Hindlimb muscle (tissue), 1 donor: ENCODE results near the gene CCDC154. TPM values are rescaled to one million over a fixed set of nuclear protein-coding genes. Genes with fewer than 3 reads are reported as not detected.
"Not testable (repeated sequence)": the region's sequence is repeated elsewhere in the genome, so short reads cannot be mapped to it uniquely, and the experiment has no call there.

ENCODE experiments used
- DNase-seq: peaks from one replicate; pipeline ENCODE4 v3.0.0-alpha.2; 2013
- polyA plus RNA-seq: library from polyadenylated mRNA; unstranded; fragments of 120-200 nt; gene quantifications from one replicate; pipeline ENCODE4 v1.2.1, GENCODE V29; 2013; ENCODE audit not compliant: insufficient read length

Gene CCDC154
- polyA plus RNA-seq, 1 donor = 2.5 TPM

DNA sequence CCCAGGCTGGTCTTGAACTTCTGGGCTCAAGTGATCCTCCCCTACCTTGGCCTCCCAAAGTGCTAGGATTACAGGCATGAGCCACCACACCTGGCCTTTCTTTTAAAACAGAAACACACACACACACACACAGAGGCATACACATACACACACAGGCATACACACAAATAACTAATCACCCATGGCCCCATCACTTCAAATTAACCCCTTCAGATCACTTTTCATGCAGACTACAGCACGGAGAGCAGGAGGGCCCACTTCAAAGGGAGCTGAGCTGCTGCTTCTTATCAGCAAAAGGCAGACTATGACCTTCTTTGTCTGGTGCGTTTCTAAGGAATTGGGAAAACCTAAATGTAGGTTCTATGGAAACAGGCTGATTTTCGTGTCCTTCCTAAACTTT lies 28.6 kb upstream of the CCDC154 start:
- no peak for DNase-seq

- DNase-seq = no peak
Measured at GRCh38 chr16:1471569-1472194, 27.3 kb upstream of the CCDC154 start.

- DNase-seq = no peak
Measured at GRCh38 chr16:1470481-1471251, 26.3 kb upstream of the CCDC154 start.

DNA sequence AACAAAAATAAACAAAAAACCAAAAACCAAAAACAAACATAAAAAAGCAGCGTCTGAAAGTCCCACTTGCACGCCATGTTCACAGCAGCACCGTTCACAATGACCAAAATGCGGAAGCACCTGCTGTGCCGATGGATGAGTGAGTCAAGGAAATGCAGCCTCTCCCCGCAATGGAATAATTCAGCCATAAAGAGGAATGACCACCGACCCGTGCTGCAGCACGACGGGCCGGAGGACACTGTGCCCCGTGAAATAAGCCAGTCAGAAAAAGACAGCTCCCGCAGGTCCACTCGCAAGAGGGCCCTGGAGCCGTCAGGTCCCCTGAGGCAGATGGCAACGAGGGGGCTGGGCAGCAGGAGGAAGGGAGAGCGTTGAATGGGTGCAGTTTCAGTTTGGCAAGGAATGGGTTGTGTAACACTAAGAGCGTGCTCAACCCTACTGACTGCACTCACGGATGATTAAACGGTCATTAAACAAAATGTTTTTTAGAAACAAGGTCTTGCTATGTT lies 25.4 kb upstream of the CCDC154 start:
- DNase-seq = no peak

DNA sequence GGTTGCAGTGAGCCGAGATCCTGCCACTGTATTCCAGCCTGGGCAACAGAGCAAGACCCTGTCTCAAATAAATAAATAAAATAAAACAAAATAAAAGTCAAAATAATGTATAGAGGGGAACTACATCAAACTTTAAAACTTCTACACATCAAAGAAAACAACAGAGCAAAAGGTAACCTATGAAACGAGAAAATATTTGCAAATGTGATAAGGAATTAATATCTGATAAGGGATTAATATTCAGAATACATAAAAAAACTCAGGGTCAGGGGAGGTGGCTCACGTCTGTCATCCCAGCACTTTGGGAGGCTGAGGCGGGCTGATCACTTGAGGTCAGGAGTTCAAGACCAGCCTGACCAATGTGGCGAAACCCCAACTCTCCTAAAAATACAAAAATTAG lies 24.8 kb upstream of the CCDC154 start:
- DNase-seq = not testable (repeated sequence)

- DNase-seq = no peak
Measured at GRCh38 chr16:1468426-1468810, 24.1 kb upstream of the CCDC154 start.

GRCh38 chr16:1466968-1467521 lies 22.7 kb upstream of the CCDC154 start:
- DNase-seq = no peak

DNA sequence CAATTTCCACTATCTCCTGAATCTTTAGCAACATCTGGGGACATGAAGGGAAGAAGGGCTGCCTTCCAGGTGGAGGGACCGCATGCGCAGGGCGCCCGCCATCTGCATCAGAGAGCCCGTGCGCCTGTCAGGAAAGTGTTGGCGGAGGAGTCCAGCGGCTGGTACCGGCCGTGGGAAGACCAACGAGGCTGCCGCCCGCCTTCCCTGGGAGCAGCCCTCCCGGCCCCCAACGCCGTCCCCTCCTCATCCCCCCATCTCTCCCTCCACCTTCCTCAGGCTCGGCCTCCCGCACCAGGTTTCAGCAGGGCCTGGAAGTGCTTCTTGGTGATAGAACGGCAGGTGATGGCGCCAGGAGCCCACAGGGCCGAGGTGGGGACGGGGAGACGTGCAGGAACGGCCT lies 21.7 kb upstream of the CCDC154 start:
- DNase-seq = no peak

DNA sequence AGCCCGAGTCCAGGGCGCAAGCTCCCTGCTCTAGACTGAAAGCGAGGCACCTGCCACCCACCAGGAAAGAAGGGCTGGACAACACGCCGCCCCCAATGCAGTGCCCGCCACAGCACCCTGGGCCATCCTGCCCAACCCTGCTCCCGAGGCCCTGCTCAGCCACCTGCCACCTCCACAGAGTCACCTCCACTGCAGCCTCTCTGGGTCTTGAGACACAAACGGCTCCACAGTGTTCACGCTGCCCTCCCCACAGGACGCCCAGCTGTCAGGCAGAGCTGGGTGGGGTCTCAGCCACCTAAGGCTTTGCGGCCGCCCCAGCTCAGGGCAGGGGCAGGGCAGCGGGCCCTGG lies 21.2 kb upstream of the CCDC154 start:
- DNase-seq = no peak

DNA sequence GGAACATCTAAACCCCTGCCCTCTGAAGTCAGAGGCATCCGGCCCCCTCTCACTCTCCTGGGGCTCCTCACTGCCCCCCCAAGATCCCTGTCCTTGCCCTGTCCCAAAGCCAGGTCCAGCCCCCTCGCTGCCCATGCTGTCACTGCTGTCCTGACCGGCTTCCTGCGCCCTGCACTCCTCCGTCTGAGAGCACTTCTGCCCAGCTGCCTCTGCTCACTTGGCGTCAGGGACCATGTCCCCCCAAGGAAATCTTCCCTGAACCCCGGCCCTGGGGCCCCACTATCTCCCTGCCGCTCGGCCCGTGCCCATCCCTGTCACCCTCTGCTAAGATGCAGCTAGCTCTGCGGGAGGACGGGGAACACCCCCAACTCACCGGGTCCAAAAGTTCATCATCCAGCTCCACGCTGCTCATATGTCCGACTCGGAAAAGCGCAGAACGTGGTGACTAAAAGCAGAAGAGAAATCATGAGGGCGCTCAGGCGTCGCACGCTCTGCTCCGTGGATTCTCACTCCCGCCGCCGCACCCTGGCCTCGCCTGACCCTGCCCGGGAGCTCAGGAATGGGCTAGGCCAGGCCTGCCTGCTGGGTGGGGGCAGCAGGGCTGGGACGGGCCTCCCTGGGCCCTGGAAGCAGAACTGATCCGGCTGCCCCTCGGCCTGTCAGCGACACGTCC lies 20.7 kb upstream of the CCDC154 start:
- no peak for DNase-seq

- DNase-seq = no peak
Measured at GRCh38 chr16:1464196-1464893, 20.0 kb upstream of the CCDC154 start.

GRCh38 chr16:1461146-1461545 lies 16.8 kb upstream of the CCDC154 start:
- no peak for DNase-seq

- no peak for DNase-seq
Measured at GRCh38 chr16:1460602-1461138, 16.3 kb upstream of the CCDC154 start.

GRCh38 chr16:1459967-1460366 lies 15.6 kb upstream of the CCDC154 start:
- no peak for DNase-seq

DNA sequence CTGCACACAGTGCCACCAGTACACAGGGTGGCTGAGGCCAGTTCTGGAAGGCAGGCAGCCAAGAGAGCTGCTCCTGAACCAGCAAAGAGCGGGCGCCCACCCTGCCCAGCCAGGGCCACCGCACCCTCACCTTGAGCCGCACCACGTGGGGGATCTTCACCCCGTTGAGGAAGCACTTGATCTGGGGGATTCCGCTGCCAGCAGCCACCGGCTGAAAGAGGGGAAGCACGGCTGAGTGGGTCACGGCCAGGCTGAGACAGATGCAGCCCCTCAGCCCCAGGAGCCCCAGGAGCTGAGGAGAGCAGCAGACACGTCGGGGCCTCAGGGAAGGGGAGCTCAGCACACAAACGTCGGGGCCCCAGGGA lies 14.6 kb upstream of the CCDC154 start:
- DNase-seq = no peak

- no peak for DNase-seq
Measured at GRCh38 chr16:1458336-1458976, 14.1 kb upstream of the CCDC154 start.

- no peak for DNase-seq
Measured at GRCh38 chr16:1457489-1458245, 13.3 kb upstream of the CCDC154 start.

DNA sequence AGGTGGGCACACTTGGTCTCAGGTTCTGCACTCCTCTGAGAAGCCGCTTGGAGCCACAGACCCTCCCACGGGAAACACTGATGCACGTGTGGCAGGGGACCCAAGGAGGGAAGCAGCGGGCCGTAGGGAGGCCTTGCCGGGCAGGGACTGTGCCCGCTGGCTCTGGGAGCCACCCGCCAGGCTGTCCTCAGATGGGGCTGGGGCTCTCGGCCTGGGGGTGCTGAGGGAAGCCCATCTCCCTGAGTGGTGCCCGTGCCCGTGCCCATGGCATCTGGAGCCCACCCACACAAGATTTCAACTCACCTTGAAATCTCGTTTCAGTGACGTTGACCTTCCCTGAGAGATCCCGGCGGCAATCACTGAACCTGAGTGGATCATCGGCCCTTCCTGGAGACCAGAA lies 12.6 kb upstream of the CCDC154 start:
- DNase-seq = no peak

DNA sequence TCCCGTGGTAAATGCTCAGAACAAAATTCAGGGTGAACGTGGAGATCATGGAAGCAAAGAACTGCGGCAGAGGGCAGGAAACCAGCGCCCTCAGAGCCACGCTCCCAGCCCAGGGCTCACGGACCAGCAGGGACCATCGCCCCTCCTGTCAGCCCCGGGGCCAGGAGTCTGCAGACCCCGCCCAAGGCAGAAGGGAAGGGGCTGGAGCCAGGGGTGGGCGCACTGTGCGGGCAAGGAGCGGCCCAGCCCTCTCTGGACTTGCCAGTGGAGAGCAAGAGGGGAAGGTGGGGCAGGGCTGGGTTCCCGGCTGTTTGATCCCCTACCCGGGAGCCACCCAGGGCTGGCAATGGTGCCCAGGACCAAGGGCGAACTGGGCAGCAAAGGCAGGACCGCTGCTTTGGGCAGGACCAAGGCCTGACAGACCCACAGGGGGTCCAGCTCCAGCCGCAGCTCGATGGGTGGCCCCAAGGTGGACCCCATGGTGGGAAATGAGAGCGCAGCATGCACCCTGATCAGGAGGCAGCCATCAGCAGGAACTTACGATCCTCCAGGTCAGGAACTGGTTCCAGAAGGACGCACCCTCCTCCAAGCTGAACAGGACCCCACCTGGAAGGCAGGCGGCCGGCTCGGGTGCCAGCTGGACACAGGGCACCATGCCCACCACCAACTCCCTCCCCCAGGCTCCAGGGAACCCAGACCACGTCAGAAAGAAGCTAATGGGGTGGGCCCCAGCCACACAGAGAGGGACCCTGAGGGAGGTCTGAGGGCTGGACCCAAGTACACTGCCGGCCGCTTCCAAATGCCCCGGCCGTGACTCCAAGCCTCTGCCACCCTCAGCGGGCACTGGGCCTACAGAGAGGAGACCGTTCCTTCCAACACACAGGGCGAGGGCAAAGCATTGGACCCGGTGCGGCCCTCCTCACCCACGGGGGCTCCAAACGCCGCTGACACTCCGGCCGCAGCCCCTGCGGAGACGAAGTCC lies 11.1 kb upstream of the CCDC154 start:
- no peak for DNase-seq

DNA sequence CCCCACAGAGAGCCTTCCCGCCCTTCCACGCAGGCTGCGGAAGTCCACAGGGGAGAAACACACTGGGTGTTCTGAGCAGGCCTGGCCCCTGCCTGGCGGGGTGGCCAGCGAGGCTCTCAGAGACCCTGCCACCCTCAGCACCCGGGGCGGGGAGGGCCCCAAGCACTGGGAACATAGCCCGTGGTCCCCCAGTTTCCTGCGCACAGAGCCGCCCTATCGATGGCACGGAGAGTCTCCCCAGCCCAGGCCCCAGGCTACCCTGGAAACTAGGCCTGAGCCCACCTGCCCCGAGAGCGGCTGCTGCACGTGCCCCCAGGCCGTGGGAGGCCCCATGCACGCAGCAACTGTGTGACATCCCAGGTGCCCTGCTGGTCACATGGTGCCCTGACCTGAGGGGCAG lies 10.2 kb upstream of the CCDC154 start:
- DNase-seq = no peak
